Dermis blood vessel endothelial cell (primary cell): Measurements from ENCODE around the gene BICDL2. TPM values are rescaled to one million over a fixed set of nuclear protein-coding genes. Genes with fewer than 3 reads are reported as not detected.

ENCODE experiments used
- DNase-seq: peaks from one replicate; pipeline ENCODE4 v3.0.0; 2010
- total RNA-seq: library from RNA; depleted of rRNA; stranded (reverse); fragments of >200 nt; gene quantifications from 2 replicates; pipeline ENCODE4 v1.2.3, GENCODE V29; 2014

The BICDL2 gene
- total RNA-seq, 1 donor from 2014 or later, result not detected

DNA sequence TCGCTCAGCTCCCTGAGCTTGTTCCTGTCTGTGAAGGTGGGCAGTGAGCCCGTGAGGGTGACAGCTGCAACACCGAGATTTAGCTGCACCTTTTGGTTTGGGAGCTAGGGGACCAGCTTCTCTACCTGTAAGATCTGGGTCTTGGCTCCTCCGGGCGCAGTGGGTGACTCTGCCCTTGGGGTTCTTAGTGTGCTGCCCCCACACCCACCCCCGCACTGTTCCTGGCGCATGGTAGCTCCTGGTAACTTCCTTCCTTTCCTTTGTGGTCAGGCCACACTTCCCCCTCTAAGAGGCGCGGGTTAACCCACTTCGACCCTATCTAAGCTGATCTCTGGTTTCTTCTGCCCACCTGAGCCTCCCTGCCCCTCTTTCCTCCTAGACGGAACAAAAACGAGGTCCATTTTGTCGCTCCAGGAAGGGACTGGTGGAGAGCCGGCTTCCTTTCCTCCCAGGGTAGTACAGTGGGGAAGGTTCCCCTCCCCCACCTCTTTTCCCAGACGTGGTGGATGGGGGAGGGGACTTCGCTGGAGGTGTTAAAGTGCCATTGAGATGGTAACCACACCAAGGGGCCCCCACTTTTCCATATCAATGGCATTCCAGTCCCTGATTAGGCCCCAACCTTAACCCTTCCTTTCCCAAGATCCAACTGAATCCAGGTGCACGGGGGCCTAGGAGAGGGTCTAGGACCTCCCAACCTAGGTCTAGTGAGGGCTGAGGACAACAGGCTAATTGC, 28.6 kb downstream of the BICDL2 start:
- DNase-seq, result peak; percentile 43

DNA sequence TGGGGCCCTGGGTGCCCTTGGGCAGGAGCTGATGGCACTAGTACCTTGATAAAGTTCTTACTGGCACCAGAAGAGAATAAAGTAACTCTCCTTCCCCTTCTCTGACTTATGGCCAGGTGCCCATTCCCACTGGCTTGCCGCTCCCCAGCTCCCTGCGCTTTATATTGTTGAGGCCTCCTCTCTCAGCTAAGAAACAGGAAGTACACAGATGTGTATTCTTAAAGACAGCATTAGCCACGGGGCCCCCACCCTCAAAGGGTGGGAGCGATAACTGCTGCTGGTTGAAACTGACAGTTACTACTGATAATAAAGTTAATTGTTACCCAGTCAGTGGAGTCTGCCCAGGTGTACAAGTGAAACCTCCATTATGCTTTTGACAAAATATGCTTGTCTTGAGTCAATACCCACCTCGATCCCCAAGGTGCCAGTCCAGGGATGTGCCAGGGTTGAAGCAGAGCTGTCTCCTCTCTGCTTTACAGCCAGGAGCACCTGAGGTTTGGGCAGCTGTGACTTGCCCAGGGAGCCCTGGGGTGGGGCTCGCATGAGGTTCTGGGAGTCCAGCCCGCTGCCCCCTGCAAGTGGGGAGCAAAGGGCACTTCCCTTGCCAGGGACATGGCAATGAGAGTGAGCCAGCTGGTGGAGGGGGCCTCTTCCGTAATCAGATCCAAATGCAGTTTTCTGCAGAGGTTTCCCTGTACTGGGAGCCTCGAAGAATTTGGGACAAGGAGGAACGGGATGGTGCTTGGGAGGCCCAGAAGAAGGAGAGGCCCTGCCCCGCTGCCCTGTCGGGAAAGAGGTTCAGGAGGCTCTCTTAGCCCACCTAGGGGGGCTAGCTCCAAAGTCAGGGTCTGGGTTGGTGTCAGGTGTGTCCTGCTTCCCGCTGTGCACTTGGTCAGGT, 29.4 kb downstream of the BICDL2 start:
- no peak for DNase-seq

- no peak for DNase-seq
Observed at GRCh38 chr16:3004781-3005284, 31.9 kb downstream of the BICDL2 start.

GRCh38 chr16:3004319-3004718, 32.4 kb downstream of the BICDL2 start:
- peak; percentile 19 for DNase-seq

DNA sequence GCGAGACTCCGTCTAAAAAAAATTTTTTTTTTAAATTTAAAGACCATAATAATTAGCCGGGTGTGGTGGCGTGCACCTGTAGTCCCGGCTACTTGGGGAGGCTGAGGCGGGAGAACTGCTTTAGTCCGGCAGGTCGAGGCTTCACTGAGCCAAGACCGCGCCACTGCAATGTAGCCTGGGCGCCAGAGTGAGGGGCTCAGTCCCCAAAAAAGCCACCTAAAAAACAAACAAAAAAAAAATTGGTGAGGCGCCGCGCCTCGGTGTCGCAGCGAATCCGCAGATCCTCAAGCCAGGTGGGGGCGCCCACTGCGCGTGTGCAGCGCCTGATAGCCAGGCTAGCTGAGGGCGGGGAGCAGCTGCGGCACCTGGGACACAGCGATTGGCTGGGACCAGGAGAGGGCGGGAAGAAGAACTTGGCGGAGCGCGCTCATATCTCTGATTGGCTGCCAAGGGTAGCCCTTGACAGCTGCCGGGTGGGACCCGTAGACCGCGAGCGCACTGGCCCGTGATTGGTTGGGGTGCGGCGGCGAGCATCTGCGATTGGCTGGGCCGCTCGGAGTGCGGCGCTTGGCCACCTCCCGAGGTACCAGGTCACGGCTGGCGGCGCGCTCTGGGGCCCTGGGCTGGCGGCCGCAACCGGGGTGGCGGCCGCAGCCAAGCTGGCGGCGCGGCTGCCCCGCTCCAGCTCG, 33.0 kb downstream of the BICDL2 start:
- peak; percentile 100 for DNase-seq

- DNase-seq, result no peak
Observed at GRCh38 chr16:3001316-3001715, 35.4 kb downstream of the BICDL2 start.

- no peak for DNase-seq
Observed at GRCh38 chr16:3000540-3000939, 36.2 kb downstream of the BICDL2 start.

GRCh38 chr16:2999929-3000328, 36.8 kb downstream of the BICDL2 start:
- no peak for DNase-seq

DNA sequence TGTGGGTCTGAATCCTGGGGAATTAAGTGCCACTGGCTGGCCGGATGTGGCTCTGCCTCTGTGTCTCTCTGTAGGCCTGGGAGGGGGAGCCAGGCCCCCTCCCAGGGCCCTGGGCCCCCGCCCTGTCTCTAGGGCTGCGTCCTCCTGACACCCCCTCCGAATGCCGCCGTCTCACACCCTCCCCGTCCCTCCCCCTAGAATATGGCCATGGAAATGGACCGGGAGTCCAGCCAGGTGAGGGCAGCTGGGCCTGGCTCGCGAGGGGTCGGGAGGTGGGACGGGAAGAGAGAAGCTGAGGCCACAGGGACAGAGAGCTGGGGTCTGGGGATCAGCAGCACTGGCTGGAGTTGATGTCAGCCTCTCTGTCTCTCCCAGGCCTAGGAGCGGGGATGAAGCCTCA, 40.4 kb downstream of the BICDL2 start:
- DNase-seq, result no peak

- DNase-seq, result no peak
Observed at GRCh38 chr16:2992383-2993081, 44.2 kb downstream of the BICDL2 start.

- no peak for DNase-seq
Observed at GRCh38 chr16:2991566-2992261, 45.0 kb downstream of the BICDL2 start.

DNA sequence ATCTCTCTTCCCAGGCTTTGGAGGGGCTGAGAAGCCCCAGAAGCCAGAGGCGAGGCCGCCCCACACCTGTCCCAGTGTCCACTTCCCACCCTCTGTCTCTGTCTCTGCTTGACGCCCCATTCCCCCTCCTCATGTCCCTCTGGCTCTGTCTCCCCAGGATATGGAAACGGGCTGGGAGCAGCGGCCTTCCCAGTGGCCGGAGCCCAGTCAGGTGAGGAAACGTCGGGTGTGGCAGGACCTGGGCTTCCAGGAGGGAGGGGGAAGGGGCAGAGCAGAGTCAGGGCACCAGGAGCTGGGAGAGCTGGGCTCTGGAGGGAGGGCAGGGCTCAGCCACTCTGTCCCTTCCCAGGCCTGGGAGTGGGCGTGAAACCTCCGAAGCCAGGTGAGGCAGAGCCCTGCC, 45.9 kb downstream of the BICDL2 start:
- DNase-seq, result no peak

DNA sequence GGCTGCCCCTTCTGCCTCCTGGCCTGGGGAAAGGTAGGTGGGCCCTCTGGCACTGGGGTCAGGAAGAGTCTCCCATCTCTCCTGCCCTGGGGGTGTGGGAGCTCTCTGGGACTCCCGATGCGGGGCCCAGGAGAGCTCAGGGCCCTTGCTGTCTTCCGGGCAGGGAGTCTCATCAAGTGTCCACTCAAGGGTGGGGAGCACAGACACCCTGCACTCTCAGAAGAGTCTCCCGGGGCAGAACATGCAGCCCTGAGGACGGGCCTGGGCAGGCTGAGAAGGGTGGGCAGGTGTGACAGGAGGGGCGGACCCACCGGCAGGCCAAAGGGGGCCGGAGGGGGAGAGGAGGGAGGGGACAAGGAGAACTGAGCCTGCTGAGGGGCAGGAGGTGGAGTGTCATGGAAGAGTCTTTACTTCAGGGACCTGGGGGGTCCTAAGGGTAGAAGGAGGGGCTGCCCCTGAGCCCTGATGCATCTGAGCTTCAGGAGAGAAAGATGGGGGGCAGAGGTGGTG, 48.1 kb downstream of the BICDL2 start:
- no peak for DNase-seq

DNA sequence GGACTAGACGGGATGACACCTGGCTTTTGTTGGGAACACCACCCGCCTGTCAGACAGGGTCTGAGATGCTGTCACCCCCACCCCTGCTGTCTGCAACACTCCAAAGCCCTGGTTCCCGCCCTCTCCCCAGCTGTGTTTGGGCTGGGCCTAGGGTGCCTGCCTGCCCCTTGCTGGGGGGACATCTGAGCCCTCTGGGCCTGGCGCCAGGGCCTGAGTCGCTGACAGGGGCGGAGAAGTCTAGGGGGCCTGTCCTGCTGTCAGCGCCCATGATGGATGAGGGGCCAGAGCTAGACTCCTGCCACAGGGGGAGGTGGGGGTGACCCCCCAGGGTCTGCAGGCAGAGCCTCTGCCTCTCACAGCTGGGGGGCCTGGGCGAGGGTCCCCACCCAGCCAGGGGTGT, 48.9 kb downstream of the BICDL2 start:
- no peak for DNase-seq

DNA sequence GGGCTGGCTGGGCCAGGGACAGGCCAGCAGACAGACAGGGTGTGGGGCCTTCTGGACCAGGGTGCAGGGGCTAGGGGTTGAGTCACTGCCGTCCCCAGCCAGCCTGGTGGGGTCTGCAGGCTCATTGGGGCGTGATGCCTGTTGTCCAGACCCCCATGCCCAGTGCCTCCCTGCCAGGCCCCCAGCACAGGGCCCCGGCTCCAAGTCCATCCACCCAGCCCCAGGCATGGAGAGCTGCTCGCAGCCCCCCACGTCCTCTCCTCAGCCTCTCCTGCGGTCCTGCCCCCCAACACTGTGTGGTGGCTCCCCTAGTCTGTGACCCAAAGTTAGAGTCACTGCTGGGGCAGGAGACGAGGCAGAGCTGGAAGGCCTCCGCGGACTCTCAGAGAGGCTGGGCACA, 49.5 kb downstream of the BICDL2 start:
- DNase-seq, result no peak

DNA sequence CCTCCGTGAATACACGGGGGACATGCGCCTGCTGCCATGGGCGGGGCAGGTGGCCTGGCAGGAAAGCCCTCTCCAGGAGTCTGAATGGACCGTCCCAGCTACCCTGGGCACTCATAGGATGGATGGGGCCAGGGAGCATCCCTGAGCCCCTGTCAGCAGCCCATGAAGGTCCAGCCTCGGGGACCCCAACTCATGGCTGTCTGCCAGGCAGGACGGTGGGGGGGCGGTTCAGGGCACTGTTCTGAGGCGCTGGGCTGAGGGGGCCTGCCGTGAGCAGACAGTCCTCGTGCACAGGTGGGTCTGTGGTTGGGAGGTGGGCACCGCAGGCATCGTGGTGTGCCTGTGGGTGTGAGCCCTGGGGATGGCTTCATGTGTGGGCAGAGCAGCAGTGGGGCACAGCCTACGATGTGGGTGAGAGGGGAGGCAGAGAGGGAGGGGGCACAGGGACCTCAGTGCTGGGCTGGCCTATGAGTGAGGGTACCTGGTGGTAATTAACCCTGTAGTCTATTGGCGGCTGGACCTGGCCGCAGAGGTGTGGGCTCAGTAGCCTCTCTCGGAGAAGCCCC, 50.0 kb downstream of the BICDL2 start:
- no peak for DNase-seq

DNA sequence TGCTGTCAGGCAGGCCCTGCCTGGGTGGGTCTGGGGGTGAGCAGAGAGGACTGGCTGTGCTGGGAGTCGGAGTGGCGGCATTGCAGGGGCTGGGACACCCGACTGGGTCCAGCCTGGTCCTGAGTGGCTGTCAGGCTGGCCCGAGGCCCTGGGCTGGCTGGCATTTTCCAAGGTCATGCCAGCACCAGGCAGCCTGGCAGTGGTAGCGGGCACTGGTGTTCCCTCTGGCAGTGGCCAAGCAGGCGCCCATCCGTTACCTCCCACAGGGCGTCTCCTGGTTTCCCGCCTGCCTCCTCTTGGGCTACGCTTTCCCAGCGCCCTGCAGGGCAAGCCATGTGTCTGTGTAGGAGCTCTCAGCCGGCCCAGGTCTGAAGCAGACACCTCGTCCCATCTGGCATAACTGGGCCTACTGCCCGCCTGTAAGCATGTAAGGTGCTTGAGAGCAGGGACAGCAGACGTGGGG, 50.8 kb downstream of the BICDL2 start:
- DNase-seq, result no peak

DNA sequence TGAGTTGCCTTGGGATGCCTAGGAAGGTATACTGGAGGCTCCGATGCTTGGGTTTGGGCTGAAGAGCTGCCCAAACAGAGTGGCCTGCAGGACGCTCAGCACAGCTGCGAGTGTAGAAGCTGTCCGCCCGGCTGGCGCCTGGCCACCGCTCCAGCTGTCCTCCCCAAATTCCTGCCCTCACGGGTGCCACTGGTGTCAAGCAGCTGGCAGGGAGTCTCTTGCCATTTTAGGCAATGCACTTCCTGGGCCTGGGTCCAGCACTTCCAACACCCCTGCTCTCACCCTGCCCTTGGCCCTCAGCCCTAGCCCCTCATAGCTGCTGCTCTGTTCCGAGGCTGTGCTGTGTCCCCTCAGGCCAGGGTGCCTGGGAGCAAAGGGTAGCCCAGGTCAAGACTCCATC, 51.3 kb downstream of the BICDL2 start:
- DNase-seq, result no peak

DNA sequence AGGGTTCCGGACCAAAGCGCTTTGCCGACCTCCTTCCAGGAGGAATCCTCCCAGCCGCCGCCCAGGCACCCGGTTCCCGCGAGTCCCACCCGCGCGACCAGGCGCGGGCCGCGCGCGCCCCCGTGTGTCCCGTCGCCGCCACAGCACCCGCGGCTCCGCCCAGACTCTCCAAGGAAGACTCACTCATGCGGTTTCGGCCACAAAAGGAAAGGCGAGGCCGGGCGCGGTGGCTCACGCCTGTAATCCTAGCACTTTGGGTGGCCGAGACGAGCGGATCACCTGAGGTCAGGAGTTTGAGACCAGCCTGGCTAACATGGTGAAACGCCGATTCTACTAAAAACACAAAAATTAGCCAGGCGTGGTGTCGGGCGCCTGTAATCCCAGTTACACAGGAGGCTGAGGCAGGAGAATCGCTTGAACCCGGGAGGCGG, 53.0 kb downstream of the BICDL2 start:
- peak; percentile 80 for DNase-seq

GRCh38 chr16:2982402-2982801, 54.3 kb downstream of the BICDL2 start:
- no peak for DNase-seq

- DNase-seq, result no peak
Observed at GRCh38 chr16:2981899-2982250, 54.9 kb downstream of the BICDL2 start.
